IPS-18a (cell line): ENCODE results near the gene CPD.

Experiments
- H3K27ac ChIP-seq: one replicate; pipeline ENCODE4 v1.5.1; 2013; ENCODE audit warnings: low read length
- H3K27me3 ChIP-seq: one replicate; pipeline ENCODE4 v1.6.1; 2013; ENCODE audit warnings: mild to moderate bottlenecking, low read length; ENCODE audit not compliant: control insufficient read depth, insufficient read depth
- H3K36me3 ChIP-seq: one replicate; pipeline ENCODE4 v1.6.1; 2013; ENCODE audit warnings: low read depth, low read length; ENCODE audit not compliant: control insufficient read depth
- H3K4me1 ChIP-seq: one replicate; pipeline ENCODE4 v1.6.1; 2013; ENCODE audit warnings: low read depth, low read length; ENCODE audit not compliant: control insufficient read depth
- H3K4me3 ChIP-seq: one replicate; pipeline ENCODE4 v1.5.1; 2013; ENCODE audit warnings: low read length
- H3K9ac ChIP-seq: one replicate; pipeline ENCODE4 v1.6.1; 2013; ENCODE audit warnings: mild to moderate bottlenecking, low read length, moderate library complexity
- H3K9me3 ChIP-seq: one replicate; pipeline ENCODE4 v1.6.1; 2013; ENCODE audit warnings: low read depth, low read length; ENCODE audit not compliant: control insufficient read depth

Gene CPD

DNA sequence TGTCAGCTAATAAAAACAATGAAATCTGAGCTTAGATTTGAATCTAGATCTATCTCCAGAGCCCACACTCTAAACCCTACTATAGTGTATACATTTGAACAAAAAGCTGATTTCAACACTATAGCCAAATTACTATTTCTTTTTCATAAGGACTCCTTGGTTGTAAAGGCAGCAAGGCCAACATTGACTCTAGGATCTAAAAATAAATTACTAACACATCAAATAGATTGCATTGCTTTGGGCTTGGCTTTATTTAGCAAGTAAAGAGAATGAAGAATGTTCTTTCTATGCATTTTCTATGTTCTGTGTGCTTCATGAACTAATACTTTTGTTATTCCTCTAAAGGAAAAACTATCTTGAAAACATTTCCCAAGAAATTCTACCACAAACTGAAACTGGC lies 103.8 kb downstream of the CPD start:
- Histone ChIP-seq H3K36me3 (peaks cover 65% of the 10 kb centered on the region), H3K27me3 (no peaks in the 10 kb centered on the region), H3K4me1 (no peaks in the 10 kb centered on the region), H3K9ac (no peak overlapping the region), H3K27ac (no peak overlapping the region), H3K4me3 (no peak overlapping the region), H3K9me3 (no peaks in the 10 kb centered on the region)

DNA sequence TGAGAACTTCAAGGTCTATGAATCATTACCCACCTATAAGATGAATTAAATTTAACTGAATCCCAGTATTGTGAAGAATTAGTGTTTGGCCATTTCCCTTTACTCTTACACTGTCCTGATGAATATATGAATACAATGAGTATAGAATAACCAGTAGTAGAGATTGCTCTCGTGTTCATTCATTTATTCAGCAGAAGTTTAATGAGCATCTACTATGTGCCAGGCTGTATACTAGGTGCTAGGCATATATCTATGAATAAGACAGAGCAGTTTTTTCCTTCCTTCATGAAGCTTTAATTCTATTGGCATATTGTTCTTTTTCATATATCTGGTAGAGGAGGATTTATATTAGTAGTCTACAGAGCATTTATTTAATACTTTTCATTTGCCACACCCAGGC lies 104.4 kb downstream of the CPD start:
- no peak overlapping the region for H3K9ac ChIP-seq
- H3K4me1 ChIP-seq: no peaks in the 10 kb centered on the region
- no peak overlapping the region for H3K27ac ChIP-seq
- no peaks in the 10 kb centered on the region for H3K9me3 ChIP-seq
- H3K4me3 ChIP-seq: no peak overlapping the region
- H3K36me3 ChIP-seq: peaks cover 67% of the 10 kb centered on the region
- no peaks in the 10 kb centered on the region for H3K27me3 ChIP-seq

DNA sequence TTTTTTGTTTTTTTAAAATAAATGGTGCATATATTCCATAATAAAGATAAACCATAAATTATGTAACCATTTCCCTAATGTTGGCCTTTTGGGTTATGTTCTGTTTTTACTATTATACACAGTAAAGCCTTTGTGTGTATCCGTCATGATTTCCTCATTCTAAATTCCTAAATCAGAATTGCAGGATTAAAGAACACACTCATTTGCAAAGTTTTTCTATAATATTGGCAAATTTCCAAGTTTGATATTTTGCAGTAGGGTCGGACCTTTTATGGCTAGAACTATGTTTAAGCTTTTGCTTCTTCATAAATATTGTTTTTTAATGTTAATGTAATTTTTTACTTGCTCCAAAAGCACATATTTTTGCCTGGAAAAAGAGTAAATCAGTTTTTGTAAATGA lies 115.1 kb downstream of the CPD start:
- H3K9me3 ChIP-seq: no peaks in the 10 kb centered on the region
- no peak overlapping the region for H3K9ac ChIP-seq
- no peak overlapping the region for H3K27ac ChIP-seq
- peaks cover 89% of the 10 kb centered on the region for H3K36me3 ChIP-seq
- no peak overlapping the region for H3K4me3 ChIP-seq
- H3K4me1 ChIP-seq: no peaks in the 10 kb centered on the region
- no peaks in the 10 kb centered on the region for H3K27me3 ChIP-seq

DNA sequence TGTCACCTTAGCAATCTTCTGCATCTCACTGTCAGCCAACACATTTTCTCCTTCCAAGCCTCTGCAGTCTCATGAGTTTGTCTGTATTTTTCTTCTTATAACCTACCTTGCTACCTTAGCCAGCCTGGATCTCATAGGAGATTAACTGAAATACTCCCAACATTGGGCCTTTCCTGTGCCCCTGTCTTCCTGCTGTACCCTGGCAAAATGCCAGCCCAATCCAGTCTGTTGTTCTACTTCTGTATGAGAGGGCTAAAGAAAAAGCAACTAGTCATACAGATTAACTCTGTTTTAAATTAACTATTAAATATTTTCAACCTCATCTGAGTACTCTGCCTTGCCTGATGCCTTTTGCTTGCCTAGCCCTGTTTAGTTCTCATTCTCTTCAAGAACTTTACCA lies 116.9 kb downstream of the CPD start:
- Histone ChIP-seq H3K4me3 (no peak overlapping the region), H3K36me3 (peaks cover 79% of the 10 kb centered on the region), H3K27me3 (no peaks in the 10 kb centered on the region), H3K27ac (no peak overlapping the region), H3K9me3 (no peaks in the 10 kb centered on the region), H3K9ac (no peak overlapping the region), H3K4me1 (no peaks in the 10 kb centered on the region)

DNA sequence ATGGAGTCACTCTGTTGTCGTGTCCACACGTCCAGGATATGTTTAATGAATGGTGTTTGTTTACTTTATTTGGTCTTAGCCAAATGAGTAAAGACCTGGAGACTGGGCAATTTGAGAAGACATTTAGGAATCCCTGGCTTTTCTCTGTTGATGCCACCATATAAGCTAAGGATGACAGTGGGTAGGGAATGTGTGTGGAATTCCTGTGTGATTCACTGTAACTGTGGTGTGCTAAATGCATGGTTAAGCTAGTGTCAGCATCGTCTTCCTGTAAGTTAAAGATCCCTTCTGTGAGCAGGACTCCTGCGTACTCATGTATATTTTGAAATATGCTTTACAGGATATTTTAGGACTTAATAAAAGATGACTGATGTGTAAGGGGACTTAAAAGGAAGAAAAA lies 124.8 kb downstream of the CPD start:
- Histone ChIP-seq H3K36me3 (peaks cover 42% of the 10 kb centered on the region), H3K27ac (no peak overlapping the region), H3K9me3 (no peaks in the 10 kb centered on the region), H3K4me3 (no peak overlapping the region), H3K4me1 (no peaks in the 10 kb centered on the region), H3K27me3 (no peaks in the 10 kb centered on the region), H3K9ac (no peak overlapping the region)

DNA sequence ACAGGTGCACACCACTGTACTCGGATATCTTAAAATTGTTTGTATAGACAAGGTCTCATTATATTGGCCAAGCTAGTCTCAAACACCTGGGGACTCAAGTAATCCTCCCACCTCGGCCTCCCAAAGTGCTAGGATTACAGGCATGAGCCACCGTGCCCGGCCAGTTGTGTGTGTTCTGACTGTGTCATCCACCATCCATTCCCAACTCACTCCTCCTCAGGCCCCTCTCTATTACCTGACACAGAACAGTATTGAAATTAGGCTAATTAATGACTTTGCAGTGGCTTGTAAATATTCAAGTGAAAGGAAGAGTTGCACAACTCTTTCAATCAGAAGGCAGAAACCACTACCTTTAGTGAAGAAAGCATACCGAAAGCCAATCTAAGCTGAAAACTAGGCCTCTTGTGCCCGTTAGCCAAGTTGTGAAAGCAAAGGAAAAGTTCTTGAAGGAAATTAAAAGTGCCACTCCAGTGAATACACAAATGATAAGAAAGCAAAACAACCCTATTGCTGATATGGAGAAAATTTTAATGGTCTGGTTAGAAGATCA lies 127.2 kb downstream of the CPD start:
- Histone ChIP-seq H3K4me1 (no peaks in the 10 kb centered on the region), H3K9me3 (no peaks in the 10 kb centered on the region), H3K27me3 (no peaks in the 10 kb centered on the region), H3K4me3 (no peak overlapping the region), H3K27ac (no peak overlapping the region), H3K36me3 (peaks cover 34% of the 10 kb centered on the region), H3K9ac (no peak overlapping the region)

DNA sequence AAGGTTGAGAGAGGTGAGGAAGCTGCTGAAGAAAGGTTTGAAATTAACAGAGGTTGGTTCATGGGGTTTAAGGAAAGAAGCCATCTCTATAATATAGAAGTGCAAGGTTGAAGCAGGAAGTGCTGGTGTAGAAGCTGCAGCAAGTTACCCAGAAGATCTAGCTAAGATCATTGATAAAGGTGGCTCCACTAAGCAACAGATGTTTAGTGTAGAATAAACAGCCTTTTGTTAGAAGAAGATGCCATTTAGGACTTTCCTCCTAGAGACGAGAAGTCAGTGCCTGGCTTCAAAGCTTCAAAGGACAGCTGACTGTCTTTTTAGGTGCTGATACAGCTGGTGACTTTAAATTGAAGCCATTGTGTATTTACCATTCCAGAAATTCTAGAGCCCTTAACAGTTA lies 127.8 kb downstream of the CPD start:
- H3K36me3 ChIP-seq: peaks cover 32% of the 10 kb centered on the region
- no peaks in the 10 kb centered on the region for H3K27me3 ChIP-seq
- no peaks in the 10 kb centered on the region for H3K9me3 ChIP-seq
- no peaks in the 10 kb centered on the region for H3K4me1 ChIP-seq
- no peak overlapping the region for H3K9ac ChIP-seq
- no peak overlapping the region for H3K27ac ChIP-seq
- H3K4me3 ChIP-seq: no peak overlapping the region

DNA sequence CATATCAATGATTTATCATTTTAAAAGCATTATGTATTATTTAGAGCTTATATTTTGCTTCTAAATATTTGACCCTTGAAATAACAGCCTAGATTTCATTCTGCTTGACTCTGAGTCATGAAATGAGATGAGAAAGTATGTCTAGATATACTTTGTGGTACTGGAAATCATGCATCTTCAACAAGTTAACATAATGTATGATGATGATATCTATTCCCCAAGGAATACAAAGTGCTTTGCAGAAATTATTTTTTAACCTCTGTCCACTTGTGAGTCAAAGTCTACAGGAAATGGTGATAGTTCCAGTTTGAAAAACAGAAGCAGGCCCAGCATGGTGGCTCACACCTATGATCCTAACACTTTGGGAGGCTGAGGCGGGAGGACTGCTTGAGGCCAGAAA lies 134.6 kb downstream of the CPD start:
- Histone ChIP-seq H3K9ac (no peak overlapping the region), H3K36me3 (peaks cover 18% of the 10 kb centered on the region), H3K27me3 (no peaks in the 10 kb centered on the region), H3K27ac (no peak overlapping the region), H3K4me3 (no peak overlapping the region), H3K9me3 (no peaks in the 10 kb centered on the region), H3K4me1 (no peaks in the 10 kb centered on the region)

DNA sequence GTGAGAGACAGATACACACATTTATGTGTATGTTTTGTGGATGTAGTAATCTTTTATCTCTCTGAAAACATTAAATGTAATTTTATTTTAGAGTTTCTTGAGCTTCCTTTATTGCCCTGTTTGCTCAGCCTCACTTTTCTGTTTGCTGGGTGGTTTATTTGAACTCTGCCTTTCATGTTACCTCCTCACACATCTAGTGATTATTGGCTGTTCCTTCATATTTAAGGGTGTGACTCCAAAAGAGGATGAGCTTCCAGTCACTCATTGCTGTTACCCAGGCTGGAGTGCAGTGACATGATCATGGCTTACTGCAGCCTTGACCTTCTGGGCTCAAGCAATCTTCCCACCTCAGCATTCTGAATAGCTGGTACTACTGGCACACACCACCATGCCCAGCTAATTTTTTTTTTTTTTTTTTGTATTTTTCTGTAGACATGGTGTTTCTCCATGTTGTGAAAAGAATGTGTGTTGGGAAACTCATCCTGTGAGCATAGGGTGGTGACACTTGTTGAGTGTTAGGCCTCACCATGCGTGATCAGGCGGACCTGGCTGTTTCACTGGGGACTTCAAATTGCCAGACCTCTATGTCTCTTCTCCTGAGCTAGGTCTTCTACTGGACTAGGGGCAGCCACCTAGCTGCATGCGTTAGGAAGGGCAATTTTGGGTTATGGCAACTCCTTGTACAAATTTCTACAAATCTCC lies 136.3 kb downstream of the CPD start:
- H3K9me3 ChIP-seq: no peaks in the 10 kb centered on the region
- no peak overlapping the region for H3K4me3 ChIP-seq
- H3K4me1 ChIP-seq: no peaks in the 10 kb centered on the region
- no peak overlapping the region for H3K27ac ChIP-seq
- H3K9ac ChIP-seq: no peak overlapping the region
- peaks cover 22% of the 10 kb centered on the region for H3K36me3 ChIP-seq
- no peaks in the 10 kb centered on the region for H3K27me3 ChIP-seq

DNA sequence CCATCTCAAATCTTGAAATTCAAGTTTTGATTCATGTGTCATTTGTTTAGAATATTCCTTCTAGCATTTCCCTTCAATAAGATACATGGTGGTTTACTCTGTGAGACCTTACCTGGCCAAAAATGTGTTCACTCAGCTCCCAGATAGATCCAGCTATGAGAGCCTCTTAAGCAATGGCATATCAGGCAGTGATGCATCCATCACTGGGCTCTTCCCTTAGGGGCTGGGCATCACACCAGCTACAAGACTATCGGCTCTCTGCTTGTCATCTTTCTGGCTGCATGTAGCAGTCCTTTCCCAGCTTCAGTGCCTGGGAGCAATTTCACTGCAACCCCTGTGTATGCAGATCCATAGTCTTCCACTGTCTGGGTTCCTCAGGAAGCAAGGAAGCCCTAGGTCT lies 139.1 kb downstream of the CPD start:
- Histone ChIP-seq H3K9me3 (peaks cover 4% of the 10 kb centered on the region), H3K27ac (no peak overlapping the region), H3K4me1 (no peaks in the 10 kb centered on the region), H3K36me3 (peaks cover 31% of the 10 kb centered on the region), H3K27me3 (no peaks in the 10 kb centered on the region), H3K9ac (no peak overlapping the region), H3K4me3 (no peak overlapping the region)

DNA sequence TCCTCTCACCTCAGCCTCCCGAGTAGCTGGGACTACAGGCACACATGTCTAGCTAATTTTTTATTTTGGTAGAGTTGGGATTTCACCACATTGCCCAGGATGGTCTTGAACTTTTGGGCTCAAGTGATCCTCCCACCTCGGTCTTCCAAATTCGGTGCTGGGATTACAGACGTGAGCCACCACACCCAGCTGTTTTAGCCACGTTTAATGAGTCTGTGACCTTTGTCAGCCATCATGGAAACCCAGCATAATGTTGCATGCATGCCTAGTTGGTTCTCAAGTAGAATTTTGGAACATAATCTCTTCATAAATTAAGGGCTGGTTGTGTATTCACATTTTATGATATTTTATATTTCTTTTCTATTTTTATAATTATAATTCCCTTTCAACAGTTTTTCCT lies 140.4 kb downstream of the CPD start:
- no peaks in the 10 kb centered on the region for H3K27me3 ChIP-seq
- H3K36me3 ChIP-seq: peaks cover 23% of the 10 kb centered on the region
- H3K4me3 ChIP-seq: no peak overlapping the region
- H3K9me3 ChIP-seq: peaks cover 4% of the 10 kb centered on the region
- no peaks in the 10 kb centered on the region for H3K4me1 ChIP-seq
- H3K9ac ChIP-seq: no peak overlapping the region
- H3K27ac ChIP-seq: no peak overlapping the region
